ENCODE data around the gene RNF123.

RNF123 gene

DNA sequence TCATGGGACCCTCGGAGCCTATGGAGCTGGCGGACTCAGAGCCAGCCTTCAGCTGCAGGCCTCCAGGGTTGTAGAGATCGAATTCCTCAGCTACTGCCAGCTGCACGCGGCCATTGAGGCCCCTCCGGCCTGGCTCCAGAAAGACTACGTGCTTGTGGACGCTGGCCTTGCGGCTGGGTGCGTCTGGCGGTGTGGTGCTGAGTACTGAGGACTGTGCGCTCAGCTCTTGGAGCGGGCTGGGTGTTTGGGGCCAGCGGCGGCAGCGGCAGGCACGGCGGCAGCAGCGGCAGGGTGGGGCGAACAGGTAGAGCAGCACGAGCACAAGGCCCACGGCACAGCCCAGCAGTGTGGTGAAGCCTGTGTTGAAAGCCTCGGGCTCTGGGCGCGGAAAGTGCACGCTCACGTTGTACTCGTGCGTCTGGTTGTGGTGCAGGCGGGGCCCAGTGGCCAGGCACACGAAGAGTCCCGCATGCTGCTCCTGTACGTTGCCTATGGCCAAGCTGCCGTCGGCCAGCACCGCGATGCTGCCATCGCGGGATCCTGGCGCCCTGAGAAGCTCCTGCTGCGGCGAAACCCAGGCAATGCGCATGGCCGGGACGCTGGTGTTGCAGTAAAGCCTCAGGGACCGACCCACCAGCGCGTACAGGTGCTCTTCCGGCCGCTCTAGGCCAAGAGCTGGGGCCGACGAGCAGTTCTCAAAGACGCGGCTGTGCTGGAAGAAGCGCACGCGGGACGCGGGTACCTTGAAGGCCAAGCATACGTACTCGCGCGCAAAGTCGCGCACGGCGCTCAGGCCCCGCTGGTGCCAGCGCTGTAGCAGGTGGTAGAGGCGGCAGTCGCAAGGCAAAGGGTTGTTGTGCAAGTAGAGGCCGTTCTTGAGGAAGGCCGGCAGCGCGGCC is 28.9 kb downstream of the RNF123 start:
- DNase-seq (ENCODE audit: low read depth), result no peak
- no peak overlapping the region for H3K4me3 ChIP-seq (ENCODE audit: control insufficient read depth, low read depth, low read length)
- TF ChIP-seq, protein P1, sequence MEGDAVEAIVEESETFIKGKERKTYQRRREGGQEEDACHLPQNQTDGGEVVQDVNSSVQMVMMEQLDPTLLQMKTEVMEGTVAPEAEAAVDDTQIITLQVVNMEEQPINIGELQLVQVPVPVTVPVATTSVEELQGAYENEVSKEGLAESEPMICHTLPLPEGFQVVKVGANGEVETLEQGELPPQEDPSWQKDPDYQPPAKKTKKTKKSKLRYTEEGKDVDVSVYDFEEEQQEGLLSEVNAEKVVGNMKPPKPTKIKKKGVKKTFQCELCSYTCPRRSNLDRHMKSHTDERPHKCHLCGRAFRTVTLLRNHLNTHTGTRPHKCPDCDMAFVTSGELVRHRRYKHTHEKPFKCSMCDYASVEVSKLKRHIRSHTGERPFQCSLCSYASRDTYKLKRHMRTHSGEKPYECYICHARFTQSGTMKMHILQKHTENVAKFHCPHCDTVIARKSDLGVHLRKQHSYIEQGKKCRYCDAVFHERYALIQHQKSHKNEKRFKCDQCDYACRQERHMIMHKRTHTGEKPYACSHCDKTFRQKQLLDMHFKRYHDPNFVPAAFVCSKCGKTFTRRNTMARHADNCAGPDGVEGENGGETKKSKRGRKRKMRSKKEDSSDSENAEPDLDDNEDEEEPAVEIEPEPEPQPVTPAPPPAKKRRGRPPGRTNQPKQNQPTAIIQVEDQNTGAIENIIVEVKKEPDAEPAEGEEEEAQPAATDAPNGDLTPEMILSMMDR (conservative IDR thresholded peaks at IDR 0.05; ENCODE audit: control insufficient read depth, insufficient read depth, low read depth, low read length), result no peak

DNA sequence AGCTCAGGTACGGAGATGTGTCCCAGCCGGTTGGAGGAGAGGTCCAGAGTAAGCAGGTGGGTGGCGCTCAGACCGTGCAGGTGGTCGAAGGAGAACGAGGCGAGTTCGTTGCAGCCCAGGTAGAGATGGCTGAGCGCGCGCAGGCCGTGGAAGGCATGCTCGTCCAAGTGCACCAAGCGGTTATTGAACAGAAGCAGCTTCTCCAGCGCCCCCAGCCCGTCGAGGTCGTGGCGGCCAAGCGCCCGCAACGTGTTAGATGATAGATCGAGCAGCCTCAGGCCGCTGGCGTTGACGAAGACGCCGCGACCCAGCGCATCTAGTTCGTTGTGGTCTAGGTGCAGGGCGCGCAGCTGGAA is 29.5 kb downstream of the RNF123 start:
- H3K4me3 ChIP-seq (ENCODE audit: control insufficient read depth, low read depth, low read length), result peak overlapping the region; percentile 46
- TF ChIP-seq, protein P1 (conservative IDR thresholded peaks at IDR 0.05; ENCODE audit: control insufficient read depth, insufficient read depth, low read depth, low read length), result no peak
- no peak for DNase-seq (ENCODE audit: low read depth)

DNA sequence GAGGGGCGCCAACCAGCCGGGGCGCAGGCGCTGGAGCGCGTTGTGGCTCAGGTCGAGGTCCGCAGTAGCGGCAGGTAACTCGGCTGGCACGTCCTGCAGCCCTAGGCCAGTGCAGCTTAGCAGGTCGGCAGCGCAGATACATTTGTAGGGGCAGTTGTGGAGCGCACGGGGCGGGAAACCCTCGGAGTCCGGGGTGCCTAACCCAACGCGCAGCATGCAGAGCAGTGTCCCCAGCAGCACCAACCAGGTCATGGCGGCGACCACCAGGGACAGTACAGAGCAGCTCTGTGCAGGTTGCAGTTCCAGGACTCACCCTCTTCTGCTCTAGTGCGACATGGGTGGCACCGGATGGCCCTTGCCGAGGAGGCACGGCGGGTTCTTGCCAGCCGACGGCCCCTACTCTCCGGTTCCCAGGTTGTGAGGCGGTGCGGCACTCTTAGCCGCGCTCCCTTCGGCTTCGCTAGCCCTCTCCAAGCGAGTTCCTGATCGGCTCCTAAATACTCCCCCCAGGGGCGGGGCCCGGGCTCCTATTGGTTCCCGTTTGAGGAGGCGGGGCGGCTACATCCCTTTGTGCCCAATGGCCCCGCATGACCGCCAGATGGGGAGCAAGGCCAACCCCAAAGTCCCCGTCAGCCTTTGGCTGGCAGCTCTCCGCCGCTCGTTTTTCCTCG is 30.0 kb downstream of the RNF123 start, which contains the start of gene AMIGO3:
Gene AMIGO3, minus strand, starts transcription at position 471 of the 671 bp plus-strand sequence. Its CDS starts 219 bp downstream, at position 252.
- TF ChIP-seq, protein P1 (conservative IDR thresholded peaks at IDR 0.05; ENCODE audit: control insufficient read depth, insufficient read depth, low read depth, low read length), result peak; percentile 39
- peak; percentile 89 for DNase-seq (ENCODE audit: low read depth)
- peak within 1 kb of the TSS; percentile 46 for H3K4me3 ChIP-seq (ENCODE audit: control insufficient read depth, low read depth, low read length)

DNA sequence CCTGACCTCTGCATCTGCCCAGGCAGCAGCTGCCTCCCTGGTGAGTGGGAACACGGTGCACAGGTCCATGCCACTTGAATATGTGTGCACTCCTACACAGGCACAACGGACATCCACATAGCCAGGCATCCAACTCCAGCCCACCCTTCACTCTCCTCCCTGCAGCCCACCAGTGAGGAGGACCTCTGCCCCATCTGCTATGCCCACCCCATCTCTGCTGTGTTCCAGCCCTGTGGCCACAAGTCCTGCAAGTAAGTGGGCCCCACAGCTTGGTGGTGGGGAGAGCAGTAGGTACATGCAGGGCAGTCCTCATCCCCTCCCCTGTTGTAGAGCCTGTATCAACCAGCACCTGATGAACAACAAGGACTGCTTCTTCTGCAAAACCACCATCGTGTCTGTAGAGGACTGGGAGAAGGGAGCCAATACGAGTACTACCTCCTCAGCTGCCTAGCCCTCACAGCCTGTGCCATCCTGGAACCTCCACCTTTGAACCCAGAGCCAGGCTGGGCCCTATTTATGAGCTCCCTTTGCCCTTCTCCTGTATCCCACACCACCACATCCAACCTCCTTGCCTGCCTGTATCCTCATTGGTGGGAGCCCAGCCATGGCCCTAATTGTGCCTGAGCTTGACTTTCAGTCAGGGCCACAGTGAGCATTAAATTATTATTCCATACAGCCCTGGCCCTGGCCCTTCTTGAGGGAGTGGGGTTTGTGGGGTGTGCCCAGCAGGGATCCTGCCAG is 31.7 kb downstream of the RNF123 start:
- TF ChIP-seq, protein P1 (conservative IDR thresholded peaks at IDR 0.05; ENCODE audit: control insufficient read depth, insufficient read depth, low read depth, low read length), result no peak
- DNase-seq (ENCODE audit: low read depth), result no peak
- H3K4me3 ChIP-seq (ENCODE audit: control insufficient read depth, low read depth, low read length), result no peak overlapping the region

DNA sequence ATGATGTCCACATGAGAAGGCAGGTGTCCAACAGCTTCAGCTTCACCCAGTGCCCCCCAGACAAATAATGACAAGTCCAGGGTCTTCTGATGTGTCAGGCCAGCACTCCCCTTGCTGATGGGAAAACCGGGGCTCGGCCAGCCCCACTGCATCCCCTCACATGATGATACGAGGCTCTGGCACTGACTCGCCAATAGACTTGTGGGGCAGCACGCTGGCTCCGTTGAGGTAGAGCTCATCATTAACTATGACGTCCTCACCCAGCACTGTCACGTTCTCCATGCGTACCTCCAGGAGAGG is 32.2 kb downstream of the RNF123 start:
- H3K4me3 ChIP-seq (ENCODE audit: control insufficient read depth, low read depth, low read length), result no peak overlapping the region
- TF ChIP-seq, protein P1 (conservative IDR thresholded peaks at IDR 0.05; ENCODE audit: control insufficient read depth, insufficient read depth, low read depth, low read length), result no peak
- DNase-seq (ENCODE audit: low read depth), result no peak

DNA sequence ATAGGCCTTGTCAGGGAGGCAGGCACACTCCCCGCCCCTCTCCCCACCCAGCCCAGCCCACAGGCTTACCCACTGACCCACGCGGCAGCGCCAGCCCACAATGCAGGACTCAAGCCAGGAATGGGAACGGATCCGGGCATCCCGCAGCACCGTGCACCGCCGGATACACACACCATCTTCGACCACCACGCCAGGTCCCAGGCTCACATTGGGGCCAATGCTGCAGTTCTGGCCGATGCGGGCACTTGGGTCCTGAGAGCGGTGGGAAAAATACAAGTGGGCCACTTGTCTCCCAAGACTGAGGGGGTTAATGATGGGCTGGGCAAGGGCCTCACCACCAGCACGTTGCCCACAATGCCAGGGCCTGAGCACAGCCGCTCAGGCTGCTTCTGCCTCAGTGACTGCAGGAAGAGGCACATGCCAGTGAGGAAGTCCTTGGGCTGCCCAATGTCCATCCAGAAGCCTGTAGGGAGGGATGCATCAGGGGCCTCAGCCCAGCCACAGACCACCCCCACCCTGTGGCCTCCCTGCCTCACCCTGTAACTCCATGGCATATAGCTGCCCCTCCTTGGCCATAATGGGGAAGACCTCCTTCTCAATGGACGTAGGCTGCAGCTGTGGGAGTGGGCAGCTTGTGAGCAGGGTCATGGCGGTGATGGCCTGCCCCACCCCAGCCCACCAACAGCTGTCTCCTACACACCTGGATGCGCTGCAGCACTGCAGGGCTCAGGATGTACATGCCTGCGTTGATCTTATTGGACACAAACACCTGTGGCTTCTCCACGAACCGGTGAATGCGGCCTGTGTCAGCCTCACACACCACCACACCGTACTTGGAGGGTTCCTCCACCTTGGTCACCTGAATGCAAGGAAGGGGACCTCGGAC is 32.8 kb downstream of the RNF123 start:
- TF ChIP-seq, protein P1 (conservative IDR thresholded peaks at IDR 0.05; ENCODE audit: control insufficient read depth, insufficient read depth, low read depth, low read length), result no peak
- H3K4me3 ChIP-seq (ENCODE audit: control insufficient read depth, low read depth, low read length), result peak overlapping the region; percentile 99
- no peak for DNase-seq (ENCODE audit: low read depth)

All from fibroblast of mammary gland (primary cell).